GM19043 (cell line): ENCODE measurements around the gene HPN.
"Not testable (repeated sequence)": the region's sequence is repeated elsewhere in the genome, so short reads cannot be mapped to it uniquely, and the experiment has no call there.

Experiments used
- ATAC-seq: cut with Tn5 transposase; IDR thresholded peaks from one replicate; pipeline ENCODE4 v1.9.1; 2021; ENCODE audit warnings: low read depth; ENCODE audit not compliant: unreplicated experiment

Gene HPN

GRCh38 chr19:35099155-35099896, 57.8 kb downstream of the HPN start:
- ATAC-seq: no peak

GRCh38 chr19:35099897-35100275, 58.4 kb downstream of the HPN start:
- ATAC-seq: no peak

- ATAC-seq: no peak
Measured at GRCh38 chr19:35100588-35101533, 59.3 kb downstream of the HPN start.

- ATAC-seq: not testable (repeated sequence)
Measured at GRCh38 chr19:35101949-35102348, 60.4 kb downstream of the HPN start.

GRCh38 chr19:35103614-35104013, 62.1 kb downstream of the HPN start:
- ATAC-seq: not testable (repeated sequence)

GRCh38 chr19:35104361-35104760, 62.8 kb downstream of the HPN start:
- ATAC-seq: no peak

GRCh38 chr19:35105047-35105410, 63.5 kb downstream of the HPN start:
- no peak for ATAC-seq

- ATAC-seq: no peak
Measured at GRCh38 chr19:35105411-35106290, 64.1 kb downstream of the HPN start.

GRCh38 chr19:35106291-35106583, 64.7 kb downstream of the HPN start:
- ATAC-seq: no peak

- ATAC-seq: no peak
Measured at GRCh38 chr19:35106898-35107541, 65.5 kb downstream of the HPN start.

GRCh38 chr19:35107545-35107944, 66.0 kb downstream of the HPN start:
- ATAC-seq: no peak

- ATAC-seq: no peak
Measured at GRCh38 chr19:35108730-35109129, 67.2 kb downstream of the HPN start.

GRCh38 chr19:35109395-35110112, 68.0 kb downstream of the HPN start:
- ATAC-seq: no peak

GRCh38 chr19:35110974-35111373, 69.5 kb downstream of the HPN start:
- ATAC-seq: no peak

- no peak for ATAC-seq
Measured at GRCh38 chr19:35112995-35113688, 71.6 kb downstream of the HPN start.

- no peak for ATAC-seq
Measured at GRCh38 chr19:35114353-35115176, 73.0 kb downstream of the HPN start.

GRCh38 chr19:35115177-35115951, 73.8 kb downstream of the HPN start, which contains the start of gene FXYD3:
Gene FXYD3 (plus strand): TSS chr19:35115823. CDS start chr19:35119377, 3,554 bp downstream.
- no peak for ATAC-seq
